GM12873 (cell line): ENCODE measurements around the gene TMEM37.
A peak's percentile ranks its signal among the peaks of the same experiment; 100 is the strongest.

Experiments
- TF ChIP-seq, protein P1 (sequence below): IDR thresholded peaks from 2 replicates; pipeline ENCODE4 v1.5.1; 2012; ENCODE audit warnings: low read depth, mild to moderate bottlenecking, moderate library complexity, low read length, control low read depth; ENCODE audit not compliant: insufficient read depth; ENCODE audit errors: missing control alignments

The TMEM37 gene, protein sequence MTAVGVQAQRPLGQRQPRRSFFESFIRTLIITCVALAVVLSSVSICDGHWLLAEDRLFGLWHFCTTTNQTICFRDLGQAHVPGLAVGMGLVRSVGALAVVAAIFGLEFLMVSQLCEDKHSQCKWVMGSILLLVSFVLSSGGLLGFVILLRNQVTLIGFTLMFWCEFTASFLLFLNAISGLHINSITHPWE

DNA sequence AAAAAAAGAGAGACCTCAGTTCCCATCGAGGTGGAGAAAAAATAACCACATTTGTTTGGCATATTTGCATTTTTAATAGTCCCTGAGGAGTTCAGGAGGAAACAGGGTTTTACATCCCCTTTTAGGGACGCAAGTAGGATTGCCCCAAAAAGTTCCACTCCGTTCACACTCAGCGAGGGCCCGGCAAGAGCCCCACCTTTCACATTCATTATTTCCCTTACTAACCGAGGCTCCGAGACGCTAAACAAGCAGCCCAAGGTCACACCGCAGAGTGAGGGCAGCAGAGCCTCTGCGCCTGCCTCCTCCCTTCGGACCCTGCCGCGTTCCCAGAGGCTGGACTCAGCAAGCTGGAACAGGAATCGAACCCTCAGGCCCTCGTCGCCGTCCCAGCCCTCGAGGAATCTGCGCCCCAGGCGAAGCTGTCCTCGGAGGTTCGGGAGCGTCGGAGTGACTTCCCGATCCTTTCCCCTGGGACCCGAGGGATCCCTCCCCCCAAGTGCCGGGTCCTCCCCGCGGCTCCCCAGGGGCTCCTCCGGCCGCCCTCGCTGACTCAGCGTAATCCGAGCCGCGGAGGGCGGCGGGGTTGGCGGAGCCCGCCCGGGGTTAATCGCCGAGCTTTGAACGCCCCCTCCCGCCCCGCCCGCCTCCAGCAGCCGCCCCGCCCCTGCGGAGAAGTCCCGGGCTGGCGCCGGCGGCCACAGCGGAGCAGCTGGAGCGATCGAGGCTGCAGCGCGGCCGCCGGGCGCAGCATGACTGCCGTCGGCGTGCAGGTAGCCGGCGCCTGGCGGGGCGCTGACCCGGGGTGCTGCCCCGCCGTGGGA lies at the start of gene TMEM37:
Gene TMEM37 (plus strand): TSS at position 700 of the 821 bp plus-strand sequence. CDS start 50 bp downstream, at position 750.
- TF ChIP-seq, protein P1, sequence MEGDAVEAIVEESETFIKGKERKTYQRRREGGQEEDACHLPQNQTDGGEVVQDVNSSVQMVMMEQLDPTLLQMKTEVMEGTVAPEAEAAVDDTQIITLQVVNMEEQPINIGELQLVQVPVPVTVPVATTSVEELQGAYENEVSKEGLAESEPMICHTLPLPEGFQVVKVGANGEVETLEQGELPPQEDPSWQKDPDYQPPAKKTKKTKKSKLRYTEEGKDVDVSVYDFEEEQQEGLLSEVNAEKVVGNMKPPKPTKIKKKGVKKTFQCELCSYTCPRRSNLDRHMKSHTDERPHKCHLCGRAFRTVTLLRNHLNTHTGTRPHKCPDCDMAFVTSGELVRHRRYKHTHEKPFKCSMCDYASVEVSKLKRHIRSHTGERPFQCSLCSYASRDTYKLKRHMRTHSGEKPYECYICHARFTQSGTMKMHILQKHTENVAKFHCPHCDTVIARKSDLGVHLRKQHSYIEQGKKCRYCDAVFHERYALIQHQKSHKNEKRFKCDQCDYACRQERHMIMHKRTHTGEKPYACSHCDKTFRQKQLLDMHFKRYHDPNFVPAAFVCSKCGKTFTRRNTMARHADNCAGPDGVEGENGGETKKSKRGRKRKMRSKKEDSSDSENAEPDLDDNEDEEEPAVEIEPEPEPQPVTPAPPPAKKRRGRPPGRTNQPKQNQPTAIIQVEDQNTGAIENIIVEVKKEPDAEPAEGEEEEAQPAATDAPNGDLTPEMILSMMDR, result no peak

DNA sequence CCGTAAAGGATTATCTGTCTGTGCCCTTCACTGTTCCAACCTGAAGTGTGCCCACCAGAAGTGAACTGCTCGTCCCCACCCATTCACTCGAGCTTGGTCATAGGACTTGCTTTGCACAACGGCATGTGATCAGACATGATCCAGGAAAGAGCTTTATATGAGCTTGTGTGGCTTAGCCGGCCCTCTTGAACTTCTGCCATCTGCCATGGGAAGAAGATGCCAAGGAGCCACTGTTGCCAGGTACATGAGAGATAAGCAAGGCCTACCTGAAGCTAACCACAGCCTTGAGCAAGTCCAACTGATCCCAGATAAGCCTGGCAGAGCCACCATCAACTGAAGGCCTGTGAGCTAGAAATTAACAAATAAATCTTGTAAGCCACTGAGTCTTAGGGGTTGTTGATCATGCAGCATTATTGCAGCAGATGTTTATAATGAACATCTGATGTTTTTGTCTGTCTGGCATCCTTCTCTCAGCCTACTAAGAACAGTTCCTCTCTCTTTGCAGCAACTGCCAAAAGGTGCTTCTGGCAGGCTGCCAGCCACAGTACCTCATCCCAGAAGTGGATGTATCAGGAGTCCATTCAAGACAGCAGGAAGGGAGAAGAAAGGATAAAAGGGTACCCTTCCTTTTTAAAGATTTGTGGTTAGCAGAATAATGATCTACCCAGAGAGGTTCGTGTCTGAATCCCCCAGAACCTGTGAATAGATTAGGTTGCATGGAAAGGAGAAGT lies 48.1 kb upstream of the TMEM37 start:
- TF ChIP-seq, protein P1, result no peak

DNA sequence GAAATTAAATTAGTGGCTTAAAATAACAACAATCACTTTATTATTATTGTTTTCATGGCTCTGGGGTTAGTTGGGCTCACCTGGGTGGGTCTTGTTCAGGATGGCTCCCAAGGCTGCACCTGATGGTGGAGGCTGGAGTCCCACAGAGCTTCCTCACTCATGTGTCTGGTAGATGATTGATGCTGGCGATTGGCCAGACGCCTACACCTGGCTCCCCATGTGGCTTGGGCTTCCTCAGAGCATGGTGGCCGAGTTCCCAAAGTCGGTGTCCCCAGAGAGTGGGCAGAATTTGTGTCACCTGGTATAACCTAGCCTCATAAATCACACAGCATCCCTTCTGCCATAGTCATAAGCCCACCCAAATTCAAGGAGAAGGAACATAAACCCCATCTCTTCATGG lies 46.7 kb upstream of the TMEM37 start:
- TF ChIP-seq, protein P1, result no peak

DNA sequence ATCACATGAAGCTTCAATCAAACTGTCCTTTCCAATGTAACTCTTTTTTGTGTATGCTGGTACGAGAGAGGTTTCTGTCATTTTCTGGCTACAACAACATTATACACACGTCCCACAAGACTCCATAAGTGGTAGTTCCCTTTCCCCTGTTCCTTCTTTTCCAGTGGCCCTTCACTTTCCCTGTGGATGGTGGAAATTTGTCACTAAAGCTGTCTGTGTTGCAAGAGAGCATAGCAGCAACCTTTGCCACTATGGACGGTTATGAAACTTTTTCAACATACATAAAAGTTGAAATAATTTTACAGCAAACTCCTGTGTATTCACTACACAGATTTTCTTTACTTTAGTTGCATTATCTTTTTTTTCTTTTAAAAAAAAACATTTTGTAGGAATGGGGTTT lies 46.2 kb upstream of the TMEM37 start:
- TF ChIP-seq, protein P1, result no peak

DNA sequence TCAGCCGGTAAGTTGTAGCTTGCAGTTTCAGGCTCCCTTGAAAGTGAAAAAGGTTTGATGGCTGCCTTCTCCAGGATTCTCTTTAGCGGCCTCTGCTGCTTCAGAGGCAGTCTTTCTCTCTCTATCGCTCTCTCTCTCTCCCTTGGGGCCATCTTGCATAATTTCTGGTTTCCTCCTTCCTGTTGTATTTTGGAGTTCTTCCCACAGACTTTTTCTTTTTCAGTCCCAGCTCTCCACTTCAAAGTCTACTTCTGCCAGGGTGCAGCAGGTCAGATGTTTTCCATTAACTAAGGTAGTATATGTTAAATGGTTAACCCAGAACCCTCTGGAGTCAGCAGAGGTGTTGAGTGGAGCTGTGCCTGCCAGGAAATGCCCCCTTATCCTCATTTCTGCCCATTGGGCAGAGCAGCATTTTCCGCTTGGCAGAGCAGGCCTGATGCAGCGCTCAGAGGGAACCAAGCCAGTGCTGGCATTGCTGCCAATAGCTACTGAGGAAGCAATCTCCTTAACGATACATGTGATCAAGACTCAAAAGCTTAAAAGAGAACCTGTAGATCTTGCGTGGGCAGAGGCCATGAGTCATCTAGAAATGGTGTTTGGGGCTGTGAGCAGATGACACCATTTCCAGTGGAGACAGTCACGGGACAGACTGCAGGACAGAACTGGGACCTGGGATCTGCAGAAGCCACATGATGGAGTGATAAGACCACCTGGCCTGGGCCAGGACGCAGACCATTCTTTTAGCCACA lies 44.1 kb upstream of the TMEM37 start:
- TF ChIP-seq, protein P1, result peak; percentile 36

DNA sequence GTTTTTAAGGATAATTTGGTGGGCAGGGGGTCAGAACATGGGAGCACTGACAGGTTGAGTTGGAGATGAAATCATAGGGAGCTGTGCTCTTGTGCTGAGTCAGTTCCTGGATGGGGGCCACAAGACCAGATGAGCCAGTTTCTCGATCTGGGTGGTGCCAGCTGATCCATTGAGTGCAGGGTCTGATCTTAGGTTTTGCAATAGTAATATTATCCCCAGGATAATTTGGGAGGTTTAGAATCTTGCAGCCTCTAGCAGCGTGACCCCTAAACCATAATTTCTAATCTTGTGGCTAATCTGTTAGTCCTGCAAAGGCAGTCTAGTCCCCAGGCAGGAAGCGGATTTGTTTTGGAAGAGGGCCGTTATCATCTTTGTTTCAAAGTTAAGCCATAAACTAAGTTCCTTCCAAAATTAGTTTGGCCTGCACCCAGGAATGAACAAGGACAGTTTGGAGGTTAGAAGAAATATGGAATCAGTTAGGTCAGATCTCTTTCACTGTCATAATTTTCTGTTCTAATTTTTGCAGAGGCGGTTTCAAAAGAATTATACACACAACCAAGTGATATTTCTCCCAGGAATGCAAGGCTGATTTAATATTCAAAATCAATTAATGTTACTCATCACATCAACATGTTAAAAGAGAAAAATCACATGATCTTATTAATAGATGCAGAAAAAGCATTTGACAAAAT lies 41.9 kb upstream of the TMEM37 start:
- TF ChIP-seq, protein P1, result no peak
